Esophagus muscularis mucosa (tissue), 4 donors: Measurements from ENCODE around the gene SLPI. TPM values are rescaled to one million over a fixed set of nuclear protein-coding genes. Genes with fewer than 3 reads are reported as not detected.

Source experiments
- DNase-seq: peaks from one replicate; pipeline ENCODE4 v3.0.0-alpha.2; 2017; ENCODE audit errors: extremely low spot score
- H3K27ac ChIP-seq, 4 donors: fragments of 200-600 bp; sonication (generic); replicated peaks in 1 of 4; 1 replicate in 3 of 4; 2 replicates in 1 of 4; pipeline ENCODE4 v1.5.1; 2016 to 2019; ENCODE audit warnings: mild to moderate bottlenecking in 1 of 4
- H3K27me3 ChIP-seq, 4 donors: fragments of 200-600 bp; sonication (generic); one replicate each; pipeline versions ENCODE4 v1.5.1 to v1.6.0; 2016 to 2019
- H3K36me3 ChIP-seq, 4 donors: fragments of 200-600 bp; sonication (generic); one replicate each; pipeline ENCODE4 v1.5.1; 2016 to 2019
- H3K4me1 ChIP-seq, 4 donors: fragments of 200-600 bp; sonication (generic); one replicate each; pipeline ENCODE4 v1.5.1; 2016 to 2019
- H3K4me3 ChIP-seq, 4 donors: fragments of 200-600 bp; sonication (generic); 1 replicate in 2 of 4; 2 replicates in 2 of 4; pipeline ENCODE4 v1.5.1; 2016 to 2019; ENCODE audit warnings: mild to moderate bottlenecking in 4 of 4, moderate library complexity in 1 of 4
- H3K9me3 ChIP-seq, 4 donors: fragments of 200-600 bp; sonication (generic); 1 replicate in 3 of 4; 2 replicates in 1 of 4; pipeline ENCODE4 v1.5.1; 2016 to 2019
- CTCF ChIP-seq, 3 experiments: fragments of 200-600 bp in 2 of 3; fragments of 450-650 bp in 1 of 3; sonication (generic) in 2 of 3; IDR thresholded peaks; one replicate each; pipeline ENCODE4 v1.5.1; 2017 to 2019; ENCODE audit warnings: antibody characterized with exemption in 3 of 3, mild to moderate bottlenecking in 2 of 3, moderate library complexity in 1 of 3
- EP300 ChIP-seq: sonication (generic); formaldehyde crosslinking; IDR thresholded peaks from one replicate; pipeline ENCODE4 v1.6.1; 2017; ENCODE audit warnings: antibody characterized with exemption
- POLR2A ChIP-seq: fragments of 450-650 bp; IDR thresholded peaks from one replicate; pipeline ENCODE4 v1.6.1; 2017; ENCODE audit warnings: antibody characterized with exemption, moderate library complexity, mild to moderate bottlenecking, low read depth
- POLR2AphosphoS5 ChIP-seq, 2 donors: sonication (generic); formaldehyde crosslinking; IDR thresholded peaks; one replicate each; pipeline ENCODE4 v1.6.1; 2017; ENCODE audit warnings: antibody characterized with exemption in 2 of 2
- WGBS: methylation state at CpG from one replicate; pipeline ENCODE4 v1.1.5; 2018; 5-methylcytosine and 5-hydroxymethylcytosine counted together
- intact Hi-C: fragments of 100-400 bp; cut with DNase I; formaldehyde crosslinking; loops from one replicate; pipeline ENCODE4 v1.15.1; 2023
- total RNA-seq, 4 donors: library from RNA; depleted of rRNA; stranded (reverse); fragments of >200 nt; gene quantifications; one replicate each; pipeline versions ENCODE4 v1.1.0 to v1.2.1, GENCODE V29; 2016

The SLPI gene
- total RNA-seq, 4 donors from 2014 or later: 27.8 to 109 (median 66.4) TPM

GRCh38 chr20:45297786-45298497 is 43.6 kb upstream of the SLPI start:
- no peak for DNase-seq
- TF ChIP-seq POLR2A: no peak
- no peak for TF ChIP-seq POLR2AphosphoS5 (IDR thresholded peaks at IDR 0.05)
- no peak for TF ChIP-seq EP300
- TF ChIP-seq CTCF (IDR thresholded peaks at IDR 0.05): no peak
- Histone ChIP-seq H3K4me1 (peaks cover 11 to 13% (median 12%) of the 10 kb centered on the region in 4 donors), H3K4me3 (no peak overlapping the region), H3K27ac (no peak overlapping the region), H3K9me3 (no peaks in the 10 kb centered on the region), H3K27me3 (peaks cover 0 to 68% (median 7%) of the 10 kb centered on the region in 4 donors), H3K36me3 (no peaks in the 10 kb centered on the region)
- 87% methylated on average over 16 of the region's 52 CpGs for WGBS
- intact Hi-C loops: no loop called here

- DNase-seq: no peak
- Histone ChIP-seq H3K4me3 (no peak overlapping the region), H3K36me3 (no peaks in the 10 kb centered on the region), H3K27ac (no peak overlapping the region), H3K9me3 (no peaks in the 10 kb centered on the region), H3K4me1 (peaks cover 15 to 26% (median 22%) of the 10 kb centered on the region in 4 donors), H3K27me3 (peaks cover 0 to 56% (median 8%) of the 10 kb centered on the region in 4 donors)
- intact Hi-C loops: loop anchor here (5.0 kb wide), 1 partner anchor 252 kb away; no protein-coding TSS in a partner anchor
- WGBS: 94% methylated on average over 1 of the region's 1 CpG
- no peak for TF ChIP-seq POLR2AphosphoS5 (IDR thresholded peaks at IDR 0.05)
- TF ChIP-seq POLR2A: no peak
- TF ChIP-seq EP300: no peak
- no peak for TF ChIP-seq CTCF (IDR thresholded peaks at IDR 0.05)
Measured at GRCh38 chr20:45294659-45295058, 40.3 kb upstream of the SLPI start.

- Histone ChIP-seq H3K27me3 (peaks cover 0 to 56% (median 8%) of the 10 kb centered on the region in 4 donors), H3K27ac (no peak overlapping the region), H3K9me3 (no peaks in the 10 kb centered on the region), H3K36me3 (no peaks in the 10 kb centered on the region), H3K4me3 (peak overlapping the region; percentile 56 to 74 (median 60)), H3K4me1 (peaks cover 15 to 26% (median 22%) of the 10 kb centered on the region in 4 donors)
- WGBS: 70% methylated on average over 4 of the region's 5 CpGs
- TF ChIP-seq EP300: no peak
- no peak for TF ChIP-seq POLR2A
- no peak for TF ChIP-seq CTCF (IDR thresholded peaks at IDR 0.05)
- TF ChIP-seq POLR2AphosphoS5 (IDR thresholded peaks at IDR 0.05): no peak
- intact Hi-C loops: loop anchor here (5.0 kb wide), 1 partner anchor 252 kb away; no protein-coding TSS in a partner anchor
- DNase-seq: no peak
Measured at GRCh38 chr20:45294003-45294368, 39.6 kb upstream of the SLPI start.

GRCh38 chr20:45293041-45294002 is 39.0 kb upstream of the SLPI start:
- H3K9me3 ChIP-seq: no peaks in the 10 kb centered on the region
- WGBS: 2% methylated on average over 41 of the region's 79 CpGs
- no peaks in the 10 kb centered on the region for H3K36me3 ChIP-seq
- DNase-seq: peak; percentile 97
- H3K27me3 ChIP-seq: peaks cover 0 to 51% (median 8%) of the 10 kb centered on the region in 4 donors
- H3K4me1 ChIP-seq: peaks cover 15 to 26% (median 22%) of the 10 kb centered on the region in 4 donors
- peak overlapping the region; percentile 56 to 74 (median 60) for H3K4me3 ChIP-seq
- H3K27ac ChIP-seq: peak overlapping the region in 2 of 4 donors; percentile 44 to 53
- intact Hi-C loops: loop anchor here (5.0 kb wide), 1 partner anchor 251 kb away; no protein-coding TSS in a partner anchor
- TF ChIP-seq EP300: no peak
- TF ChIP-seq CTCF (IDR thresholded peaks at IDR 0.05): peak; percentile 82 to 100 (median 87)
- no peak for TF ChIP-seq POLR2A
- peak in 1 of 2 donors; percentile 14 for TF ChIP-seq POLR2AphosphoS5 (IDR thresholded peaks at IDR 0.05)
